Stimulated activated CD8-positive, alpha-beta memory T cell treated with anti-CD3 and anti-CD28 coated beads, Interleukin-15, amount 100 ng/mL, for 4 hours (primary cell): Measurements from ENCODE around the gene STAT3.
A peak's percentile ranks its signal among the peaks of the same experiment; 100 is the strongest.
"Not testable (repeated sequence)": the region's sequence is repeated elsewhere in the genome, so short reads cannot be mapped to it uniquely, and the experiment has no call there.

Experiments used
- DNase-seq, 2 donors: peaks; one replicate each; pipeline ENCODE4 v3.0.0-alpha.2; 2020; ENCODE audit warnings: low read depth in 2 of 2

Gene STAT3

GRCh38 chr17:42317266-42317845 is 70.9 kb downstream of the STAT3 start:
- no peak for DNase-seq

GRCh38 chr17:42316755-42317154 is 71.5 kb downstream of the STAT3 start:
- no peak for DNase-seq

- no peak for DNase-seq
Observed at GRCh38 chr17:42315402-42316156, 72.7 kb downstream of the STAT3 start.

DNA sequence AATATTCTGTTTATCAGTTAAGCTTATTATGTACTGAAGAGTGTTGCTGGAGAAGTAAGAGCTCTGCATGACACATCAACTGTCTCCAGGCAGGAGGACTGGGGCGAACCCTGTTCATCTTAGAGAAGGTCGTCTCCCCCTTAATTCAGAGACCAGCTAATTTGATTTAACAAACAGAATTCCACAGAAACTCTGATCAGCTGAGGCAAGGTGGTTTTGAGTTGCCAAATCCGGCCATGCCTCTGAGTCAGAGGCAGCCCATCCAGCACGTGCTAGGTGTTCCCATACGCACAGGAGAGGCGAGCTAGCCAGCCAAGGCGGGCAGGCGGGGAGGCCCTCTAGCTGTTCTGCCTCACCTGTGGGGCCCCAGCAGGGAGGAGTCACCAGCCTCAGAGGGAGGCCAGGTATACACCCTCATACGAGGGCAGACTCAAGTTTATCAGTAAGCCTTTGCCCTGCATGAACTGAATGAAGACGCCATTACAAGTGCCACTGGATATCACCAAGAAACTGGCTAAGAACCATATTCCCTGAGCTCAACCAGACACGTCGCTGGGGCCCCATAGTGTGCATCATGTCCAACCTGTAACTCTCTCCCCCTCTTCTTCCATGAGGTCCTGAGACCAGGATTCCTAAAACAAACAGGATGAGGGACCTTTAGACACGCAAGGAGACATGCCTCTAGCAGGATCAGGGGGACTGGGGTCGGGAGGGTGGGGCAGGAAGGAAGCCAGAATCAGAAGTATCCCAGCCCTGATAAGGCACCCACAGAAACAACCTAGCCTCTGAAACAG is 74.3 kb downstream of the STAT3 start:
- DNase-seq: no peak

DNA sequence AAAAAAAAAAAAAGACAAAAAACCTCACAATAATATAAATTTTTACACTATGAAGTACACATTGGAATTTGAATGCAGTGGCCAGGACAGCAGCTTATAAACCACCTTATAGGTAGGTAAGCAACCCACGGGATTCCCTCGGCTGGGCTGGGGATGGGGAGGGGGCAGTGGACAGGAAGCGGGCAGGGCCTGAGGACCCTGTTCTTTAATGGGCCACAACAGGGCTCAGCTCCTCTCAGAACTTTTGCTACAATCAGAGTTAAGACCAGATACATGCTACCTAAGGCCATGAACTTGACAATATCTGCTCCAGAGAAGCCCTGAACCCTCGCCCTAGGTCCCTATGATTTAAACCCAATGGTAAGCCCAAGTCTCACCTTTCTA is 74.9 kb downstream of the STAT3 start:
- DNase-seq: no peak

- DNase-seq: peak; percentile 52 to 69
Observed at GRCh38 chr17:42312285-42313130, 75.7 kb downstream of the STAT3 start.

DNA sequence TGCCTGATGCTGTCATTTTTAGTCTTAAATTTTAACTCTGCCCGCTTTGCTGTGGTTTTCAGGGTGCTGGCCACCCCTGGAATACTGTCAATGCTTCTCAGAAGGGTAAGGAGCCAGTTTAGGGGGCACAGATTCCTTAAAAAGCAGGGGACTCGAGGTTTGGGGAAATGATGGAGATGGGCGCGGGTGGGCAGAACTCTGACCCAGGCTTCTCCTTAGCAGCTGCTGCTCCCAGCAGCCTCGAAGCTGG is 76.3 kb downstream of the STAT3 start:
- DNase-seq: no peak

DNA sequence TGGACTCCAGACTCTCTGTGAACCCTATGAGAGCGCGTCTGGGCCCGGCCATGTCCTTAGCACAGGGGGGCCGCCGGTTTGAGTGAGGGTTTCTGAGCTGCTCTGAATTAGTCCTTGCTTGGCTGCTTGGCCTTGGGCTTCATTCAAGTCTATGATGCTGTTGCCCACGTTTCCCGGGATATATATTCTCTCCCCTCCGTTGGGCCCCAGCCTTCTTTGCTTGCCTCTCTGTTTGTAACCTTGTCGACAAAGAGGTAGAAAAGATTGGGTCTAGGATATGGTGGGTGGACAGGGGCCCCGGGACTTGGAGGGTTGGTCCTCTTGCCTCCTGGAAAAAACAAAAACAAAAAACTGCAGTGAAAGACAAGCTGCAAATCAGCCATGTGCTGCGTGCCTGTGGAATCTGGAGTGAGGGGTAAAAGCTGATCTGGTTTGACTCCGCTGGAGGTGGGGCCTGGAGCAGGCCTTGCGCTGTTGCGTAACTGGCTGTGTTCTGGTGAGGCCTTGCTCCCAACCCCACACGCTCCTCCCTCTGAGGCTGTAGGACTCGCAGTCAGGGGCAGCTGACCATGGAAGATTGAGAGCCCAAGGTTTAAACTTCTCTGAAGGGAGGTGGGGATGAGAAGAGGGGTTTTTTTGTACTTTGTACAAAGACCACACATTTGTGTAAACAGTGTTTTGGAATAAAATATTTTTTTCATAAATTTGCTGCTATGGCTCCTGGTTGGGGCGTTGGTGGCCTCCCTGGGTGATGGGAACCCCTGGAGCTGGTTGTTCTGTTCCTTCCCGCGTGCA is 76.8 kb downstream of the STAT3 start:
- no peak for DNase-seq

DNA sequence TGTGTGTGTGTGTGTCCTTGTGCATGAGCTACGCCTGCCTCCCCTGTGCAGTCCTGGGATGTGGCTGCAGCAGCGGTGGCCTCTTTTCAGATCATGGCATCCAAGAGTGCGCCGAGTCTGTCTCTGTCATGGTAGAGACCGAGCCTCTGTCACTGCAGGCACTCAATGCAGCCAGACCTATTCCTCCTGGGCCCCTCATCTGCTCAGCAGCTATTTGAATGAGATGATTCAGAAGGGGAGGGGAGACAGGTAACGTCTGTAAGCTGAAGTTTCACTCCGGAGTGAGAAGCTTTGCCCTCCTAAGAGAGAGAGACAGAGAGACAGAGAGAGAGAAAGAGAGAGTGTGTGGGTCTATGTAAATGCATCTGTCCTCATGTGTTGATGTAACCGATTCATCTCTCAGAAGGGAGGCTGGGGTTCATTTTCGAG is 77.4 kb downstream of the STAT3 start:
- DNase-seq: no peak

DNA sequence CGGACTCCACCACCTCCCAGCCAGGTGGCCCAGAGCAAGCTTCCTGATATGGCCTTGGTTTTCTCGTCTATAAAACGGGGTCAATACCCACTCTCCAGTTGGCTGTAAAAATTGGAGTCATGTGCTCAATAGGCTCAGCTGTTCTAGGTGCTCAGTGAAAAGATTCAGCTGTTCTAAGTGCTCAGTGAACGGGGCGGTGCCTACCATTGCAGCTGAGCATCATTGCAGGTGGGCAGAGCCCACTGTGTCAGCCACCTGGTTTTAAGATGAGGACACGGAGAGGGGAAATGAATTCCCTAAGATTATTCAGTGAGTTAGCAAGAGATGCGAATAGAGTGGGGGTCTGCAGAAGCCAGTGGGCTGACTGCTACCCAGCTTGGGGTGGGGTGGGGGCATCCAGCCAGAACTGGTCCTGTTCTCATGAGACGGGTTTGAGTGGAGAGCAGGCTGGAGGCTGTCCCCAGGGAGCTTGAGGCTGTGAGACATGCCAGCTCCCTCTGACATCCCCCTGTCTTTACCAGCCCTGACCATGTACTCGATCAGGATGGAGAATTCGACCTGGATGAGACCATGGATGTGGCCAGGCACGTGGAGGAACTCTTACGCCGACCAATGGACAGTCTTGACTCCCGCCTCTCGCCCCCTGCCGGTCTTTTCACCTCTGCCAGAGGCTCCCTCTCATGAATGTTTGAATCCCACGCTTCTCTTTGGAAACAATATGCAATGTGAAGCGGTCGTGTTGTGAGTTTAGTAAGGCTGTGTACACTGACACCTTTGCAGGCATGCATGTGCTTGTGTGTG is 78.1 kb downstream of the STAT3 start:
- DNase-seq: no peak

DNA sequence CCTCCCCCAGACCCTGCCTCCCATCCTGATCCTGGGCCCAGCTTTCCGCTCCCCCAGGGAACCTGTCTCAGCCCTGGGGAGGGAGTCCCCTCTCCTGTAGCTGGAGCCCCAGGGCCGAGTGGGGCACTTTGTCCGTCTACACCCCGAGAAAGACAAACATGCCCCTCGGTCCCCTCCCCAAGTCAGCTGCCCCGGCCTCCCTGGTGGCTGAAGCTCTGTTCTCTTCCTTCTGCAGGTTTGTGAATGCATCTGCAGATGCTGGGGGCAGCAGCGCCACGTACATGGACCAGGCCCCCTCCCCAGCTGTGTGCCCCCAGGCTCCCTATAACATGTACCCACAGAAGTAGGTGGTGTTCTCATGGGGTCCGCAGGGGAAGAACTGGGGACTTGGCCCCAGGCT is 79.1 kb downstream of the STAT3 start:
- no peak for DNase-seq

DNA sequence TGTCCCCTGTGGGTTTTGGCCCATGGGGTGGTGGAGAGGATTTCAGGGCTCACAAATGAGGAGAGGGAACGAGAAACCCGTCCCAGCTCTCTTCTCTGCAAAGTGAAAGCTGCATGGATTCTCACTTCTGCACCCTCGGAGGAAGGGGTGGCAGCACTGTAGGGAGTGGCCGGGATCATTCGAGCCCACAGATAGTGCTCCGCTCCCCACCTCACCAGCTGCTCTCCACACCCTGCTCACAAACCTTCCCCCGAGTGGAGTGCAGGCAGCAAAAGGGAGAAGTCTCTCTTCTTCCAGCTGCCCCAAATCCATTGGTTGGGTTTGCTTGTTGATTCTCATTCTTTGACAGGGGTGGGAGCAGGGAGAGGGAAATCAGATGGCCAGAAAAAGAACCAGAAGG is 79.8 kb downstream of the STAT3 start:
- no peak for DNase-seq

DNA sequence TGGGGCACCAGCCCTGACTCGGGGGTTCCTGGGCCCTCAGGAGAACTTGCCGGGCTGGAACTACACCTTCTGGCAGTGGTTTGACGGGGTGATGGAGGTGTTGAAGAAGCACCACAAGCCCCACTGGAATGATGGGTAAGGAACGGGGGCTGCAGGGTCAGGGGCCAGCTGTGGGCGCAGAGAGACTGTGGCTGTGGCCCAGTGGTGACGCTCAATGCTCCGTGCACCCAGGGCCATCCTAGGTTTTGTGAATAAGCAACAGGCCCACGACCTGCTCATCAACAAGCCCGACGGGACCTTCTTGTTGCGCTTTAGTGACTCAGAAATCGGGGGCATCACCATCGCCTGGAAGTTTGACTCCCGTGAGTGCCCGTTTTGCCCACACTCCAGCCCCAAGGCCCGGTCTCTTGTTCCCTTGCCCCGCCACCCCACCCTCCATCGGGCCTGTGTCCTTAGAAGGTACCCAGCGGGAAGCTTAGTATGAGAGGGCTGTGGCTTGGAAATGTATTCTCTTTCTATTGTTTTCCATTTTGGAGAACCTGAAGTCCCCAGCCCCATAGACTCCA is 80.8 kb downstream of the STAT3 start:
- DNase-seq: no peak

DNA sequence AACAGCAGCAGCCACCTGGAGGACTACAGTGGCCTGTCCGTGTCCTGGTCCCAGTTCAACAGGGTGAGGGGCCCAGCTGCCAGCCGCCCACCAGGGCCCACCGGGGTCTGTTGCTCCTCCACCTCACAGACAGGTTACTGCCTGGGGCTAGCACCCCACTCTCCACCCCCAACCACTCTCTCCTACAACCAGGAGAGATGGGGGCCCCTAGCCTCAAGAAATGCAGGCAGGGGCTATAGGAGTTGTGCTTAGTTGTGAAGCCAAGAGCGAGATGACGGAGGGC is 81.9 kb downstream of the STAT3 start:
- no peak for DNase-seq

DNA sequence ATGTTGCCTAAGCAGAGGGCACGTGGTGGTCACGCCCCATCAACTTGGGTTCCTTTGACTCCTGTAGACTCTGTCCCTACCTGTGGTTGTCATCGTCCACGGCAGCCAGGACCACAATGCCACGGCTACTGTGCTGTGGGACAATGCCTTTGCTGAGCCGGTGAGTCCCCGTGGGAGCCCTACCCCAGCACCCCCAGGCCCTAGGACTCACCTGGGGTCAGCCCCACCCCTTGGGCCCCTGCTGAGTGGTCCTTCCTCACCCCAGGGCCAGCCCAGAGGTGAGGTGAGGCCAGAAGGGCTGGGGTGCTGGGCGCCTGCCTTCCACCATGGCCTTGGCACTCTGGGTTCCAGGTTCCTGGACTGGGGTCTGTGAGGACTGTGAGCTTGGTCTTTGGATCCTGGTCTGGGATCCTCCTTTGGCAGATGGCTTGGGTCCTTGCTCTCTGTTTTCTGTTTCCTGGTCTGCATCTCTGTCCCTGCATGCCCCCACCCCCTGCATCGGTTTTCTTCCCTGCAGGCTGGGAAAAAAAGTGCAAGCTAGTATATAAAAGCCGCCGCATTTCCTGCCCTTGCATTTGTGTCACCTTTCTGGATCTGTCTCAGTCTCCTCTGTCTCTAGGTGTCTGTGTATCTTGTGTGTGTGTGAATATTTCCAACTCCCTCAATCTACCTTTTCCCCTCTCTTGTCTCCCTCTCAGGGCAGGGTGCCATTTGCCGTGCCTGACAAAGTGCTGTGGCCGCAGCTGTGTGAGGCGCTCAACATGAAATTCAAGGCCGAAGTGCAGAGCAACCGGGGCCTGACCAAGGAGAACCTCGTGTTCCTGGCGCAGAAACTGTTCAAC is 82.5 kb downstream of the STAT3 start:
- DNase-seq: no peak

- DNase-seq: not testable (repeated sequence)
Observed at GRCh38 chr17:42305031-42305330, 83.3 kb downstream of the STAT3 start.

DNA sequence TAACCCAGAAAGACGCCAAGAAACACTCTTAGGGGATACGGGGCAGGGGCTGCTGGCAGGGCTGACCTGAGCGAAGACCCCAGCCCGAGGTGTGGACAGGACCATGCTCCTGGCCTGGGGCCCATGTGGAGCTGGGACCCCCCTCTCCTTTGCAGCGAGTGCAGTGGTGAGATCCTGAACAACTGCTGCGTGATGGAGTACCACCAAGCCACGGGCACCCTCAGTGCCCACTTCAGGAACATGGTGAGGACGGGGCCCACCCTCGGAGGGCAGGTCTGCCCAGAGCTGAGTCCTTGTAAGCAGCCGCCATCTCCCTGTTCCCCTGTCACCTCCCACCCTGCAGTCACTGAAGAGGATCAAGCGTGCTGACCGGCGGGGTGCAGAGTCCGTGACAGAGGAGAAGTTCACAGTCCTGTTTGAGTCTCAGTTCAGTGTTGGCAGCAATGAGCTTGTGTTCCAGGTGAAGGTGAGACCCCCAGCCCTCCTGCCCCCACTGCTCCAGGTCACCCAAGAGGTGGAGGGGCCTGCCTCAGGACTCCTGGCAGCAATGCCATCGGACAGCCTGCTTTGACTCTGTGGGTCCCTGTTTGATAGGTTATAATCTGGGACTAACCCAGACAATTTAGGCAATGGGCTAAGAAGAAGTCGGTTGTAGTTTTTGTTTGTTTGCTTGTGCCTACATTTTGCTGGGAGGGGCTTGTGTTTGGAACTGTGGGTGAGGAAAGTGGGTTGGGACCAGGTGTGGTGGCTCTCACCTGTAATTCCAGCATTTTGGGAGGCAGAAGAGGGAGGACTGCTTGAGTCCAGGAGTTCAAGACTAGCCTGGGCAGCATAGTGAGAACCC is 83.8 kb downstream of the STAT3 start:
- no peak for DNase-seq

- no peak for DNase-seq
Observed at GRCh38 chr17:42303694-42304093, 84.5 kb downstream of the STAT3 start.

GRCh38 chr17:42301022-42301421 is 87.2 kb downstream of the STAT3 start:
- no peak for DNase-seq
